HFF-Myc (cell line): ENCODE measurements around the gene TPGS1.

Source experiments
- DNase-seq: peaks from one replicate; pipeline ENCODE4 v3.0.0-alpha.2; 2011; ENCODE audit warnings: low read depth; ENCODE audit errors: extremely low read depth
- H3K4me3 ChIP-seq: replicated peaks from 2 replicates; pipeline ENCODE4 v1.5.1; 2011; ENCODE audit warnings: low read depth, mild to moderate bottlenecking, control low read depth, low read length
- CTCF ChIP-seq: IDR thresholded peaks from 2 replicates; pipeline ENCODE4 v1.5.1; 2012; ENCODE audit warnings: mild to moderate bottlenecking, low read depth, low read length, control low read depth; ENCODE audit errors: missing control alignments

Gene TPGS1

GRCh38 chr19:513368-514165 lies 6.3 kb downstream of the TPGS1 start:
- no peak overlapping the region for H3K4me3 ChIP-seq
- no peak for DNase-seq
- TF ChIP-seq CTCF = no peak

GRCh38 chr19:514166-514663 lies 6.9 kb downstream of the TPGS1 start:
- no peak for TF ChIP-seq CTCF
- no peak overlapping the region for H3K4me3 ChIP-seq
- DNase-seq = no peak

- no peak for DNase-seq
- no peak for TF ChIP-seq CTCF
- no peak overlapping the region for H3K4me3 ChIP-seq
Observed at GRCh38 chr19:517721-518597, 10.7 kb downstream of the TPGS1 start.

- H3K4me3 ChIP-seq = no peak overlapping the region
- no peak for TF ChIP-seq CTCF
- no peak for DNase-seq
Observed at GRCh38 chr19:518598-519231, 11.4 kb downstream of the TPGS1 start.

GRCh38 chr19:519449-519865 lies 12.2 kb downstream of the TPGS1 start:
- no peak overlapping the region for H3K4me3 ChIP-seq
- no peak for TF ChIP-seq CTCF
- no peak for DNase-seq

GRCh38 chr19:522726-523125 lies 15.4 kb downstream of the TPGS1 start:
- no peak overlapping the region for H3K4me3 ChIP-seq
- DNase-seq = no peak
- TF ChIP-seq CTCF = no peak
